ENCODE measurements around the gene CHST11. TPM values are rescaled to one million over a fixed set of nuclear protein-coding genes. Genes with fewer than 3 reads are reported as not detected.
A peak's percentile ranks its signal among the peaks of the same experiment; 100 is the strongest.

CHST11 gene
- total and polyA plus RNA-seq, 10 of the 15 experiments (the other 5 are each of a cell fraction or from before 2014, with no cell fraction given), result 1.9 to 38.1 (median 17.2) TPM

DNA sequence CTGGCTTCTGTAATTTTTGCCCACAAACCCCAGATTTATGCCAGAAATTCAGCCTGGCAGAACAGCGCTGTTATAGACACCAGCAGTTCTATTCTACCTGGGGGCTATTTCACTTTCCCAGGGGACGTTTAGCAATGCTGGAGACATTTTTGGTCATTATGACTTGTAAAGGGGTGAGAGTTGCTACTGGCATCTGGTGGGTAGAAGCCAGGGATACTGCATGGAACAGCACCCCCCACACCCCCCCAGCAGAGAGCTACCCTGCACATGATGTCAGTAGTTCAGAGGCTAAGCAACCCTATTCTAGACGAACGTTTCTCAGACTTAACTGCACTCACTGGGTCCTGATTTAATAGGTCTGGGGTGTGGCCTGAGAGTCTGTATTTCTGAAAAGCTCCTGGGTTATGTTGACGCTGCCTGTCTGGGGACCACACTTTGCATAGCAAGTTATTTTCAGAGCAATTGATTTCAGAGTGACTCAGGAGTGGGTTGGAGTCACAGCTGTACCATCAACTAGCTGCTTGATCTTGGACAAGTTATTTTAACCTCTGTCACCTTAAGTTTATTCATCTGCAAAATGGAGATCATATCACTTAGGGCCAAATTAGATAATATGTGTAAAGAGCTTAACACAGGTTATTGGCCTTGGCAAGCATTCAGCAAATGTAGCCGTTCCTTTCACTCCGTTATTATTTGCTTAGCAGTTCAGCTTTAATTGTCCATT is 48.5 kb downstream of the CHST11 start:
- in situ Hi-C loops (cut with MboI), result no loop called here
- peaks cover 65% of the 10 kb centered on the region for H3K79me2 ChIP-seq (ENCODE audit: control insufficient read depth, insufficient read depth, low read length)
- no TSS peak for BruUV-seq (replicated peaks)
- RAD21 ChIA-PET (ENCODE audit: unreplicated experiment), result interaction anchor here (0.8 to 1.8 kb wide), 11 partner anchors 14 to 124 kb away, joined by 3 to 13 read pairs (median 4); no protein-coding TSS in a partner anchor
- no peaks in the 10 kb centered on the region; a peak in 1 of 4 replicates for H3K36me3 ChIP-seq (ENCODE audit: control insufficient read depth in 2 of 2, insufficient read depth in 2 of 2, low read length in 1 of 2)
- H3K4me1 ChIP-seq (ENCODE audit: control insufficient read depth, insufficient read depth, low read length), result peaks cover 43% of the 10 kb centered on the region
- H4K20me1 ChIP-seq (ENCODE audit: control insufficient read depth, insufficient read depth), result no peaks in the 10 kb centered on the region
- H3K4me2 ChIP-seq (ENCODE audit: control insufficient read depth, insufficient read depth), result peak overlapping the region; percentile 90
- peaks cover 5% of the 10 kb centered on the region; the same call in 2 of the 3 replicates for H3K9me3 ChIP-seq (replicated peaks; ENCODE audit: control insufficient read depth, insufficient read depth, low read length)
- POLR2A ChIA-PET, result interaction anchor here (0.6 to 1.1 kb wide), 8 partner anchors 9 to 169 kb away, joined by 3 to 5 read pairs (median 3); no protein-coding TSS in a partner anchor
- CTCF ChIA-PET, result interaction anchor here (0.6 to 1.1 kb wide), 3 partner anchors 31 to 48 kb away, joined by 3 to 4 read pairs (median 3); no protein-coding TSS in a partner anchor
- intact Hi-C loops (cut with micrococcal nuclease; ENCODE audit: unreplicated experiment), result no loop called here
- TF ChIP-seq, protein P1, sequence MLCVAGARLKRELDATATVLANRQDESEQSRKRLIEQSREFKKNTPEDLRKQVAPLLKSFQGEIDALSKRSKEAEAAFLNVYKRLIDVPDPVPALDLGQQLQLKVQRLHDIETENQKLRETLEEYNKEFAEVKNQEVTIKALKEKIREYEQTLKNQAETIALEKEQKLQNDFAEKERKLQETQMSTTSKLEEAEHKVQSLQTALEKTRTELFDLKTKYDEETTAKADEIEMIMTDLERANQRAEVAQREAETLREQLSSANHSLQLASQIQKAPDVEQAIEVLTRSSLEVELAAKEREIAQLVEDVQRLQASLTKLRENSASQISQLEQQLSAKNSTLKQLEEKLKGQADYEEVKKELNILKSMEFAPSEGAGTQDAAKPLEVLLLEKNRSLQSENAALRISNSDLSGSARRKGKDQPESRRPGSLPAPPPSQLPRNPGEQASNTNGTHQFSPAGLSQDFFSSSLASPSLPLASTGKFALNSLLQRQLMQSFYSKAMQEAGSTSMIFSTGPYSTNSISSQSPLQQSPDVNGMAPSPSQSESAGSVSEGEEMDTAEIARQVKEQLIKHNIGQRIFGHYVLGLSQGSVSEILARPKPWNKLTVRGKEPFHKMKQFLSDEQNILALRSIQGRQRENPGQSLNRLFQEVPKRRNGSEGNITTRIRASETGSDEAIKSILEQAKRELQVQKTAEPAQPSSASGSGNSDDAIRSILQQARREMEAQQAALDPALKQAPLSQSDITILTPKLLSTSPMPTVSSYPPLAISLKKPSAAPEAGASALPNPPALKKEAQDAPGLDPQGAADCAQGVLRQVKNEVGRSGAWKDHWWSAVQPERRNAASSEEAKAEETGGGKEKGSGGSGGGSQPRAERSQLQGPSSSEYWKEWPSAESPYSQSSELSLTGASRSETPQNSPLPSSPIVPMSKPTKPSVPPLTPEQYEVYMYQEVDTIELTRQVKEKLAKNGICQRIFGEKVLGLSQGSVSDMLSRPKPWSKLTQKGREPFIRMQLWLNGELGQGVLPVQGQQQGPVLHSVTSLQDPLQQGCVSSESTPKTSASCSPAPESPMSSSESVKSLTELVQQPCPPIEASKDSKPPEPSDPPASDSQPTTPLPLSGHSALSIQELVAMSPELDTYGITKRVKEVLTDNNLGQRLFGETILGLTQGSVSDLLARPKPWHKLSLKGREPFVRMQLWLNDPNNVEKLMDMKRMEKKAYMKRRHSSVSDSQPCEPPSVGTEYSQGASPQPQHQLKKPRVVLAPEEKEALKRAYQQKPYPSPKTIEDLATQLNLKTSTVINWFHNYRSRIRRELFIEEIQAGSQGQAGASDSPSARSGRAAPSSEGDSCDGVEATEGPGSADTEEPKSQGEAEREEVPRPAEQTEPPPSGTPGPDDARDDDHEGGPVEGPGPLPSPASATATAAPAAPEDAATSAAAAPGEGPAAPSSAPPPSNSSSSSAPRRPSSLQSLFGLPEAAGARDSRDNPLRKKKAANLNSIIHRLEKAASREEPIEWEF (IDR thresholded peaks at IDR 0.05; ENCODE audit: insufficient replicate concordance, low read depth, low read length), result no peak
- TF ChIP-seq MEF2B (IDR thresholded peaks at IDR 0.05; ENCODE audit: partially characterized antibody, poor library complexity, severe bottlenecking) (peak; percentile 49), MEF2A (IDR thresholded peaks at IDR 0.05; ENCODE audit: insufficient read depth, low read depth, low read length) (peak; percentile 71), POU2F2 (IDR thresholded peaks at IDR 0.05; ENCODE audit: borderline replicate concordance, low read depth, low read length) (peak; percentile 92; the same call in 2 of the 3 replicates), RUNX3 (IDR thresholded peaks at IDR 0.05; ENCODE audit: low read length) (peak; percentile 56), MTA3 (IDR thresholded peaks at IDR 0.05; ENCODE audit: borderline replicate concordance, low read length) (no peak), SP1 (IDR thresholded peaks at IDR 0.05; ENCODE audit: low read depth, low read length) (peak; percentile 15), STAT1 (conservative IDR thresholded peaks at IDR 0.05) (no peak), GATAD2B (conservative IDR thresholded peaks at IDR 0.05; ENCODE audit: low read depth) (peak; percentile 29; the same call in 1 of the 2 replicates), BHLHE40 (IDR thresholded peaks at IDR 0.05; ENCODE audit: borderline replicate concordance in 1 of 2, low read depth in 2 of 2, low read length in 1 of 2) (0 out of 4 replicates have a peak, but pooled peaks of 1 of the 2 experiments have one; percentile 19), NR2F1 (conservative IDR thresholded peaks at IDR 0.05) (peak; percentile 50; the same call in 1 of the 2 replicates)
- TF ChIP-seq, protein P2, sequence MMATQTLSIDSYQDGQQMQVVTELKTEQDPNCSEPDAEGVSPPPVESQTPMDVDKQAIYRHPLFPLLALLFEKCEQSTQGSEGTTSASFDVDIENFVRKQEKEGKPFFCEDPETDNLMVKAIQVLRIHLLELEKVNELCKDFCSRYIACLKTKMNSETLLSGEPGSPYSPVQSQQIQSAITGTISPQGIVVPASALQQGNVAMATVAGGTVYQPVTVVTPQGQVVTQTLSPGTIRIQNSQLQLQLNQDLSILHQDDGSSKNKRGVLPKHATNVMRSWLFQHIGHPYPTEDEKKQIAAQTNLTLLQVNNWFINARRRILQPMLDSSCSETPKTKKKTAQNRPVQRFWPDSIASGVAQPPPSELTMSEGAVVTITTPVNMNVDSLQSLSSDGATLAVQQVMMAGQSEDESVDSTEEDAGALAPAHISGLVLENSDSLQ (IDR thresholded peaks at IDR 0.05), result 0 out of 2 replicates have a peak, but pooled peaks have one; percentile 8
- TF ChIP-seq, protein P3, sequence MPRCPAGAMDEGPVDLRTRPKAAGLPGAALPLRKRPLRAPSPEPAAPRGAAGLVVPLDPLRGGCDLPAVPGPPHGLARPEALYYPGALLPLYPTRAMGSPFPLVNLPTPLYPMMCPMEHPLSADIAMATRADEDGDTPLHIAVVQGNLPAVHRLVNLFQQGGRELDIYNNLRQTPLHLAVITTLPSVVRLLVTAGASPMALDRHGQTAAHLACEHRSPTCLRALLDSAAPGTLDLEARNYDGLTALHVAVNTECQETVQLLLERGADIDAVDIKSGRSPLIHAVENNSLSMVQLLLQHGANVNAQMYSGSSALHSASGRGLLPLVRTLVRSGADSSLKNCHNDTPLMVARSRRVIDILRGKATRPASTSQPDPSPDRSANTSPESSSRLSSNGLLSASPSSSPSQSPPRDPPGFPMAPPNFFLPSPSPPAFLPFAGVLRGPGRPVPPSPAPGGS (IDR thresholded peaks at IDR 0.05; ENCODE audit: borderline replicate concordance, insufficient read depth, low read depth, low read length, poor library complexity, severe bottlenecking), result peak; percentile 69
- peak; percentile 64 for DNase-seq (ENCODE audit: low read depth, low spot score)
- no peaks in the 10 kb centered on the region for H3K27me3 ChIP-seq (replicated peaks in 1 of 2; ENCODE audit: control insufficient read depth in 2 of 2, insufficient read depth in 2 of 2, low read length in 1 of 2)
- H2AFZ ChIP-seq (ENCODE audit: control insufficient read depth, low read depth, low read length), result no peak overlapping the region
- H3K9ac ChIP-seq (ENCODE audit: control insufficient read depth, insufficient read depth, low read length), result peak overlapping the region; percentile 26; the same call in 1 of the 2 replicates
- peak; percentile 88 for ATAC-seq
- H3K4me3 ChIP-seq, result peak overlapping the region; percentile 37; the same call in 1 of the 2 replicates
- SMC1A ChIA-PET (ENCODE audit: uncharacterized antibody, unreplicated experiment), result interaction anchor here (0.6 to 4.1 kb wide), 15 partner anchors 9 to 78 kb away, joined by 3 to 21 read pairs (median 6); no protein-coding TSS in a partner anchor
- peak overlapping the region; percentile 43; the same call in 1 of the 2 replicates for H3K27ac ChIP-seq (ENCODE audit: control insufficient read depth, insufficient read depth)
- FAIRE-seq, result peak; percentile 64
- WGBS (ENCODE audit: insufficient coverage, insufficient replicate concordance, low lambda C conversion rate, missing lambda C conversion rate), result 44% methylated on average over 7 of the region's 7 CpGs
